ENCODE data around the gene GPR39.

Gene GPR39

GRCh38 chr2:132573444-132574007, 156.9 kb downstream of the GPR39 start:
- FAIRE-seq = no peak

DNA sequence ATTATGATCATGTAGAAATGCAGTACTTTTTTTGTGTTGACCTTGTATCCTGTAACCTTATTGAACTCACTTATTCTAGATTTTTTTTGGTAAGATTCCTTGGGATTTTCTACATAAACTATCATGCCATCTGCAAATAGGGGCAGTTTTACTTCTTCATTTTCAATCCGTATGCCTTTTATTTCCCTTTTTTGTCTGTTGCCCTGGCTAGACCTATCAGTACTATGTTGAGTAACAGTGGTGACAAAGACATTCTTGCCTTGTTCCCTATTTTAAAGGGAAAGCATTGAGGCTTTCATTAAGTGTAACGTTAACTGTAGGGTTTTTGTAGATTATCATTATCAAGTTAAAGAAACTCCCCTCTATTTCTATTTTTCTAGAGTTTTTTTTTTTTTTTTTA, 161.1 kb downstream of the GPR39 start:
- FAIRE-seq = no peak

DNA sequence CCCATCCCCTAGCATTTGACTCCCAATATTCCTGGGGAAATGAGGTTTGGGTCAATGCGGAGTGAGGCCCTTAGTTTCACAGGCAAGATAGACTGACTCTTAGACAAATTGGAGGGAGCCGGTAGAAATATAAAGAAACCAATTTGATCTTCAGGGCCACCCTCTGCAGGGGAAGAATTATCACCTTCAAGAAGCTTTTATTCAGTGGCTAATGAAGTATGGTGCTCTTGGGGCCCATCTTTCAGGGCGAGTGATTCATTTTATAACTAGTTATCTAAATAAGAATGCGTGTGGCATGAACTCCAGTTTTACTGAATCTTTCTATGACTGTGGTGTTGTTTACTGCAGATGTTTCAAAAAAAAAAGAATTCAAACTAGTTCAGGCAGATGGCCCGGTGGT, 165.0 kb downstream of the GPR39 start:
- FAIRE-seq = no peak

GRCh38 chr2:132581991-132582738, 165.6 kb downstream of the GPR39 start:
- FAIRE-seq = no peak

DNA sequence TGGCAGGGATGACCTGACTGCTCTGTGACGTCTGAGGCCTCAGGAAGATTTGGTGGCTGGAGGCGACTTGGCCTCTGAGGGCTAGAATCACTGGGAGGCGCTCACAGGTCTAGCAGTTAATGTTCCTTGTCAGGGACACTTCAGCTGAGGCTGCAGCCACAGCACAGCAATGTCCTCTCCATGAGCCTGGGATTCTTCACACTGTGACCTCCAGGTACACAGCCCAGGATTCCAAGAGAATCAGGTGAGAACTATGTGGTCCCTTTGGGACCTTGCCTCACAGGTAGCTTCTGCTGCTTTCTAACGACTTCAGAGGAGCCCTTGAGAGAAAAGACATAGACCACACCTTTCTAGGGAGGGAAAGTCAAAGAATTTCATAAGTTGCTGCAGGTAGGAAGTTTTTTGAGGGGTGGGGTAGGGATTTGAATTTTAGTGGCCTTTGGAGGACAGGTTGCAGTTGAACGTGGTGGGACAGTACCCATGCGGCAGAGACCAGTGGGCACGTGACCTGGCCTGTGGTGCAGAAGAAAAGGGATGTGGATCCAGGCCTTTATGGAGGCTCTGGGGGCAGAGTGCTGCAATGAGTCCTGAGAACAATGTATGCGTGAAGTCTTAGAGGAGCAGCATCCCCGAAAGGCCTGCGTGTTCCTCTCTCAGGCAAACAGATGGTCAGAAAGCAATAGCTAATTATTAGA, 167.2 kb downstream of the GPR39 start:
- FAIRE-seq = no peak

GRCh38 chr2:132584976-132585817, 168.6 kb downstream of the GPR39 start:
- FAIRE-seq = no peak

GRCh38 chr2:132586101-132586511, 169.5 kb downstream of the GPR39 start:
- FAIRE-seq = no peak

DNA sequence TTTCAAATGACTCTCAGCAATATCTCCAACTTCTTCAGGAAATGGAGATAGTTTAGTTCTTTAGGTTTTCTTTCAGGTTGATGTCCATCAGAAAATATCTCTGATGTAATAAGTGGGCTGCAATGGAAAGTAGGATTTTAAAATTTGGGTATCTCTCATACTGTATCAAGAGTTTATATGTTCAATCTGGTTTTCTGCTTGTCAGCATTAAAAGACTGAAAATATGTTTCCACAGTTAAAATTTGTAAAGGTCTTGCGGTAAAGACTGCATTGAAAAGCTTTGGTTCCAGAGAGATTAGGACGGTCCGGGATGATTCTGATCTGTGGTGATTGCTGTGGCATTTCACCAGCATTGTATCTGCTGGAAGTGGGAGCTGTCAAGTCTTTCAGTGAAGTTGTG, 170.2 kb downstream of the GPR39 start:
- FAIRE-seq = no peak

GRCh38 chr2:132588576-132588975, 172.0 kb downstream of the GPR39 start:
- no peak for FAIRE-seq

DNA sequence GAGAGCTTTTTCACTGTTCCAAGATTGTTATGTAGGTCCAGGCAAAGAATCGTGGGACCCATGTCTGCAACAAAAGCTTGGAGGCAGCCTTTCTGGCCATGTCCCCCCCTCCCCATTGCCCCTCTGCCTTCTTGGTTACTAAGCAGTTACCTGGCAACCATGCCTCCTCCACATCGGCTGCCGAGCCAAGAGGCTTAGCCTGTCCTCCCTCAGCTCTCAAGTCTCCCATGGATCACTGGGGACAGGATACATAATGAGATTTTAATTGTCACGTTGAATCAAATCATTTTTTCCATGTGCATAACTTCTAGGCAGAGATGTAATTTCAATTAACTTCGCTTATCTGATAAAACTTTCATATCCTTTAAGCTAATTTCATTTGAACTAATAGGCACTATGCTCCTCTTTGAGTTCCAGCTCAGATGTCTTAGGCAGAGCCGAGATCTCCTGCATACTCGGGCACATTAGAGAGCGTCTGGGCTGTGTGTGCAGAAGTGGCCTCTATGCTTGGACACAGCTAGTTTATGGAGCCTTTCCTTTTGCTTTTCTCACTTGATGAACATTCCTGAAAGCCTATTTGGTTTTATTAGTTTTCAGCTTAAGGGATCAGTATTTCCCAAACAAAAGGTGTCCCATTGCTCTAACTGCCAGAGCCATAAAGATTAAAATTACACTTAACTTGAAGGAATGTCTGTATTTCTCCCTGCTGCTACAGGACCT, 172.7 kb downstream of the GPR39 start:
- no peak for FAIRE-seq

- no peak for FAIRE-seq
Observed at GRCh38 chr2:132589966-132590365, 173.4 kb downstream of the GPR39 start.

DNA sequence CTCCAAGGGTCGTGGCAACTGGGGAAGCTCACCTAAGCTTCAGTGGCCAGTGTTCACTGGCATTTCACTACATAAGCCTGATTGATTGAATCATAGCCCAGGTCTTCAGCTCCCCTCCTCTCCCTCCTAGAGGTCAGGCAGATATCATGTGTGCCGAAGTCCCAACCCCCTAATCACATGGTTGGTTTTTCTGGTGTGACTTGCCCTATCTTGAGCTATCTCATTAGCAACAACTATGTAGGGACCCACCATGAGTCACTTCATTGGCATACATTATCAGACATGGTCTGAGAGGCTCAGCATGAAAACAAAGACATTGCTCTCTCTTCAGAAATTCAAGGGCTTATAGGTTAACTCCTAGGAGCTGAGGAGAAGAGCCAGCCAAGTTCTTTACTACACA, 176.6 kb downstream of the GPR39 start:
- no peak for FAIRE-seq

GRCh38 chr2:132595186-132595585, 178.6 kb downstream of the GPR39 start:
- no peak for FAIRE-seq

GRCh38 chr2:132595693-132596092, 179.1 kb downstream of the GPR39 start:
- no peak for FAIRE-seq

- FAIRE-seq = no peak
Observed at GRCh38 chr2:132597166-132597565, 180.6 kb downstream of the GPR39 start.

DNA sequence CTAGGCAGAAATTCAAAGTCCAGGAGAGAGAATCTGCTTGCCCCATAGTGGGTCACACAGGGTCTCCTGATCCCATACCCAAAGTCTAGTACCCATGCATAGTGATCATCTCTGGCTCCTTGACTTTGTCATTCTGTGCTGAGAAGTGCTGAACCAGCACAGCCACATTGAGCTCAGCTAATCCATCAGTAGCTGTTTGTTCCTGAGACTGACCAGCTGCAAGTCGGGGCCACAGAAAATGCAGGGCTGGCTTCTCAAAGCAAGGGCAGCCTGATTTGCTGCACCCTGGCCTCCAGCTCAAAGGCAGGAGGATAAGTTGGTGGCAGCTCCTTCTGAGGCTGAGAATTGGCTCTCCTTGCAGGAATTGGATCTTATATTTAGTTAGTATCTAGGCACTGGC, 181.2 kb downstream of the GPR39 start:
- FAIRE-seq = no peak

- FAIRE-seq = no peak
Observed at GRCh38 chr2:132598536-132598935, 181.9 kb downstream of the GPR39 start.

GRCh38 chr2:132599556-132599955, 183.0 kb downstream of the GPR39 start:
- FAIRE-seq = no peak

DNA sequence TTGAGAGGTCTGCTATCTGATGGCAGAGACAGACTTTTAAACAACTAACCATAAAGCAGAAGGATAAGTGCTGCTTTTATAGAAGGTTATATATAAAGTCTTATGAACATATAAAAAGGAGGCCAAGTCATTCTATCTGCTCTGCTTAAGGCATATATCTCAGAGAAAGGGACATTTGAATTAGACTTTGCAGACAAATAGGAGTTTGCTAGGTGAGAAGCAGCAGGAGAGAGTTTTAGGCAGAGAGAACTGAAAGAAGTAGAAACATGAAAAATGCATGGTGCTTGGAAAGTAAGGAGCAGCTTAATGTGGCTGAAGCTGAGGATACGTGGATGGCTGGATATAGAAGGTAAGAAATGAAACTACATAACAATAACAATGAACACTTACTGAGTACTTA, 188.0 kb downstream of the GPR39 start:
- FAIRE-seq = no peak

DNA sequence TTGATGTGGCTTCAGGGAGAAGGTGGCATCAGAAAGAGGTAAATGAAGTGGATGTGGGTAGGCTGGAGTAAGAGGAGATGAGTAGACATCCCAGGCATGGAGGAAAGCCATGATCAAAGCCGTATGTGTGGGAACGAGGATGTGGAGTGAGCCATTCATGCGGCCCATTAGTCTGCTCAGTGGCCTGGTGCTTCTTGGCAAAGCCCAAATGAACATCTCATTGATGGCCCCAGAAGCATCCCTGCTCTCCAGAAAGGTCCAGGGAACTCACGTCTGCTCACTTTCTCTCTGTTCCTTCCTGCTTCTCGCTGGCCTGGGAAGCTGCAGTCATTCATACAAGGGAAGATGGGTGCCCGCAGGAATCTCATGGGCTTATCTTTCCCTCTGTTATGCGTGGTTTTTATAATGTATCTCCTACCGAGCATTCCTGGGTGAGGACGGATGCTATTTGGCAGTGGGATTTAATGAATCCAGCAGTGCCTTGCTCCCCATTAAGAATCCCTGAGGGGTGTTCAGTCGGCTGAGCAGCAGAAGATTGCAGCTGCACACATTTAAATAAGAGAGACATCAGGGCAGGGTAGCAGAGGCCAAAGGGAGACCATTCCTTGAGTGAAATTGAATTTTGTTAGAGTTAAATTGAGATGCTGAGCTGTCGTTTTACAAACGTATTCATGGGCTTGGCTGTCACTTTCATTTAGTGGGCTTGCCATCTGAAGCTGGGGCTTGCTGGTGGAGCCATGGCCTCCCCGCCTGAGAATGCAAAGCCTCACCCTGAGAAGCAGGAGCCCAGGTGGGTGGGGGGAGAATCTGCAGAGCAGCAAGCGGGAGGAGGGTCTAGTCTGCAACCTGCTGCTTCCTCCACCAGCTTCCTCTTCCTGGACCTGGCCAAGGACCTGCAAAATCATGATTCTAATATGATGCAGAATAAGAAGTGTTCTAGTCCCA, 188.9 kb downstream of the GPR39 start:
- FAIRE-seq = no peak

GRCh38 chr2:132606649-132607048, 190.0 kb downstream of the GPR39 start:
- FAIRE-seq = no peak
